Pancreas (tissue), 10 donors: ENCODE results near the gene RNF5. TPM values are rescaled to one million over a fixed set of nuclear protein-coding genes. Genes with fewer than 3 reads are reported as not detected.
"Not testable (repeated sequence)": the region's sequence is repeated elsewhere in the genome, so short reads cannot be mapped to it uniquely, and the experiment has no call there.

Experiments used
- ATAC-seq, 4 donors: fragments of 200-7000 bp; cut with Tn5 transposase; one replicate each; pipeline versions ENCODE4 v1.8.0 to v1.9.1; 2020; ENCODE audit warnings: mild to moderate bottlenecking in 4 of 4, moderate library complexity in 4 of 4
- DNase-seq, 6 donors: peaks; one replicate each; pipeline ENCODE4 v3.0.0-alpha.2; 2020
- FAIRE-seq: peaks from 2 replicates; lab custom pipeline; 2012; peaks lifted over from hg19 to GRCh38; lab: Jason Lieb, UNC
- H3K27ac ChIP-seq, 4 donors: fragments of 200-600 bp; sonication (generic); 1 replicate in 3 of 4; 2 replicates in 1 of 4; pipeline versions ENCODE4 v1.5.0 to v1.8.0; 2020
- H3K27me3 ChIP-seq, 4 donors: fragments of 200-600 bp; one replicate each; pipeline ENCODE4 v1.8.0; 2021
- H3K36me3 ChIP-seq, 3 donors: fragments of 200-600 bp; sonication (generic) in 1 of 3; one replicate each; pipeline versions ENCODE4 v1.5.0 to v1.8.0; 2020 to 2021
- H3K4me1 ChIP-seq, 3 donors: fragments of 200-600 bp; one replicate each; pipeline ENCODE4 v1.8.0; 2021
- H3K4me3 ChIP-seq, 4 donors: fragments of 200-600 bp; sonication (generic) in 2 of 4; one replicate each; pipeline versions ENCODE4 v1.5.0 to v1.8.0; 2020 to 2021
- H3K9me3 ChIP-seq, 4 donors: fragments of 200-600 bp; one replicate each; pipeline ENCODE4 v1.8.0; 2021
- CTCF ChIP-seq, 4 donors: fragments of 200-600 bp; sonication (generic) in 3 of 4; IDR thresholded peaks; one replicate each; pipeline versions ENCODE4 v1.5.0 to v1.8.0; 2021; ENCODE audit warnings: antibody characterized with exemption in 4 of 4
- WGBS, 2 donors: extraction: QIAGEN DNeasy Blood & Tissue Kit; methylation state at CpG; one replicate each; pipeline ENCODE4 v1.1.7; 2013; 5-methylcytosine and 5-hydroxymethylcytosine counted together
- intact Hi-C, 3 donors: fragments of 100-400 bp; cut with DNase I; formaldehyde crosslinking; loops; one replicate each; pipeline versions ENCODE4 v1.11.1 to v1.14.2; 2022
- polyA plus RNA-seq, 2 donors: library from polyadenylated mRNA; stranded (reverse); fragments of 200-250 nt; gene quantifications; one replicate each; pipeline ENCODE4 v1.2.3, GENCODE V29; 2013
- total RNA-seq, 6 donors: library from RNA; stranded (reverse); fragmentation: NEBNext Ultra II Directional in 4 of 6; extraction: Animal tissue kit (Norgen Biotek cat#: 25700) in 4 of 6; gene quantifications; one replicate each; pipeline versions ENCODE4 v1.2.1 to v1.2.4, GENCODE V29; 2021 to 2023
- donor health status: healthy with polysubstance abuse.
- donor health status: DM: no; HTN: no; CAD: no; lungs with moderate emphysema.
- donor health status: DM: no; HTN: no; CAD: no.
- donor health status: control.
- donor health status: control.
- donor health status: Bipolar disorder and iron deficiency.
- donor health status: DM: yes; HTN: yes; CAD: no.
- donor health status: DM: no; HTN: no; CAD: no.
- donor health status: DM: no; HTN: no; CAD: no.
- donor health status: DM: yes; HTN: yes; CAD: no.

RNF5 gene
- total and polyA plus RNA-seq, 8 donors: 16.1 to 41.4 (median 25.8) TPM

- Histone ChIP-seq H3K36me3 (no peaks in the 10 kb centered on the region), H3K4me3 (no peak overlapping the region), H3K27ac (no peak overlapping the region), H3K4me1 (peaks cover 8 to 15% (median 12%) of the 10 kb centered on the region in 3 donors), H3K9me3 (no peaks in the 10 kb centered on the region), H3K27me3 (no peaks in the 10 kb centered on the region)
- FAIRE-seq (no peak), ATAC-seq (no peak), DNase-seq (peak in 1 of 6 donors; percentile 13)
- intact Hi-C loops: no loop called here
- TF ChIP-seq CTCF (IDR thresholded peaks at IDR 0.05): no peak
These were observed 46.1 kb upstream of the RNF5 start for GRCh38 chr6:32132110-32132509.

GRCh38 chr6:32133786-32134185 lies 44.4 kb upstream of the RNF5 start:
- intact Hi-C loops: no loop called here
- no peak overlapping the region for H3K4me3 ChIP-seq
- no peaks in the 10 kb centered on the region for H3K9me3 ChIP-seq
- 70 to 81% methylated on average over 4 of the region's 4 CpGs for WGBS, 2 donors
- no peaks in the 10 kb centered on the region for H3K27me3 ChIP-seq
- no peak overlapping the region for H3K27ac ChIP-seq
- no peak for TF ChIP-seq CTCF (IDR thresholded peaks at IDR 0.05)
- peaks cover 4 to 8% (median 4%) of the 10 kb centered on the region in 3 donors for H3K4me1 ChIP-seq
- no peak for FAIRE-seq
- no peak for DNase-seq
- H3K36me3 ChIP-seq: no peaks in the 10 kb centered on the region
- ATAC-seq: no peak

DNA sequence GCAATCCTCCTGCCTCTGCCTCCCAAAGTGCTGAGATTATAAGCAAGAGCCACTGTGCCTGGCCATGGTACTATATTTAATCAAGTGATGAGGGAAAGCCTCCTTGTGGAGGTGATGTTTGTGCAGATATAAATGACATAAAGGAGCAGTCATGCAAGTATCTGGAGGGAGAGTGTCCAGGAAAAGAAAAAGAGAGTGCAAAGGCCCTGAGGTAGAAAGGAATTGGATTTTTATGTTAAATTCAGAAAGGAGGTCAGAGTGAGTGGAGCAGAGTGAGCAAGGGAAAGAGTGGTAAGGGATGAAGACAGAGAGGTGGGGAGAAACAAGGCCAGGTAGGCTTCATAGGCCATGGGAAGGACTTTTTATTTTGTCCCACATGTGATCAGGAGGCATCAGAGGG lies 40.8 kb upstream of the RNF5 start:
- no peaks in the 10 kb centered on the region for H3K27me3 ChIP-seq
- FAIRE-seq (no peak), DNase-seq (no peak), ATAC-seq (no peak)
- H3K9me3 ChIP-seq: no peaks in the 10 kb centered on the region
- no peak for TF ChIP-seq CTCF (IDR thresholded peaks at IDR 0.05)
- intact Hi-C loops: no loop called here
- no peaks in the 10 kb centered on the region for H3K36me3 ChIP-seq
- H3K4me1 ChIP-seq: no peaks in the 10 kb centered on the region
- H3K4me3 ChIP-seq: no peak overlapping the region
- no peak overlapping the region for H3K27ac ChIP-seq

- Histone ChIP-seq H3K36me3 (no peaks in the 10 kb centered on the region), H3K4me3 (no peak overlapping the region), H3K4me1 (no peaks in the 10 kb centered on the region), H3K27me3 (no peaks in the 10 kb centered on the region), H3K27ac (no peak overlapping the region), H3K9me3 (no peaks in the 10 kb centered on the region)
- 67 to 74% methylated on average over 5 of the region's 5 CpGs for WGBS, 2 donors
- FAIRE-seq (no peak), ATAC-seq (no peak), DNase-seq (no peak)
- no peak for TF ChIP-seq CTCF (IDR thresholded peaks at IDR 0.05)
- intact Hi-C loops: no loop called here
These were observed 38.6 kb upstream of the RNF5 start for GRCh38 chr6:32139590-32139989.

DNA sequence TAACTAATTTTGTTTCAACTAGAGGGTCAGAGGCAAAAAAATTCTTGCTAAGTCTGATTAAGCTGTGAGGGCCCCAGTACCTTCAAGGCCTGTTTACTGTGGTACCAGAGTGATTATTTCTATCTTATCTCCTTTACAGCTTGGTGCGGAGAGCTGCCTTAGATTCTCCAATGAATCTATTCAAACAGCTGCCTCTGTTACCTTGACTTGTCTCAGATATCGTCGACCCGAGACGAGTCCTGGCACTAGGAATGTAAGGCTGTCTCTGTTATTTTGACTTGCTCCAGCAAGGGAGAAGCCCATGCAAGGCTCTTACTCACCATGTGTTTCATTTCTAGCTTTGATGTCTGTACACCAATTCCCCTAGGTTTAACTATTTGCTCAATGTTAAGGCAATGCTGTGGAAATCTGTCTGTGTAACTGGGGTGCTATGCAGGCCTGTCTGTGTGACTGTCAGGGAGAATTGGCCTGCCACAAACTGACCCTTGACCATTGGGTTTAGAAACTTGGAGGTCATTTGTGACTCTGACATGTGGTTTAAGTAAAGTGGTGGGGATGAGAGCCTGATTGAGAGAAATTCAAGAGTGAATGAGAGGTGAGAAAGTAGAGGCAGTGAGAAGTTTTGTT lies 37.7 kb upstream of the RNF5 start:
- Histone ChIP-seq H3K4me3 (no peak overlapping the region), H3K27me3 (no peaks in the 10 kb centered on the region), H3K27ac (no peak overlapping the region), H3K36me3 (no peaks in the 10 kb centered on the region), H3K9me3 (no peaks in the 10 kb centered on the region), H3K4me1 (no peaks in the 10 kb centered on the region)
- 20 to 24% methylated on average over 5 of the region's 5 CpGs for WGBS, 2 donors
- ATAC-seq: no peak
- no peak for TF ChIP-seq CTCF (IDR thresholded peaks at IDR 0.05)
- no peak for DNase-seq
- FAIRE-seq: no peak
- intact Hi-C loops: no loop called here

- H3K27ac ChIP-seq, H3K4me3 ChIP-seq, H3K27me3 ChIP-seq, H3K36me3 ChIP-seq, intact Hi-C loops, H3K4me1 ChIP-seq, FAIRE-seq, DNase-seq, H3K9me3 ChIP-seq, ATAC-seq: not testable (repeated sequence)
- 75 to 83% methylated on average over 7 of the region's 7 CpGs for WGBS, 2 donors
These were observed 34.0 kb upstream of the RNF5 start for GRCh38 chr6:32144238-32144637.
